Dedifferentiated amniotic fluid mesenchymal stem cell (primary cell): Measurements from ENCODE around the gene ENTR1.
"Not testable (repeated sequence)": the region's sequence is repeated elsewhere in the genome, so short reads cannot be mapped to it uniquely, and the experiment has no call there.

Experiments
- DNase-seq: peaks from one replicate; pipeline ENCODE4 v3.0.0-alpha.2; 2016; ENCODE audit errors: extremely low spot score

ENTR1 gene

DNA sequence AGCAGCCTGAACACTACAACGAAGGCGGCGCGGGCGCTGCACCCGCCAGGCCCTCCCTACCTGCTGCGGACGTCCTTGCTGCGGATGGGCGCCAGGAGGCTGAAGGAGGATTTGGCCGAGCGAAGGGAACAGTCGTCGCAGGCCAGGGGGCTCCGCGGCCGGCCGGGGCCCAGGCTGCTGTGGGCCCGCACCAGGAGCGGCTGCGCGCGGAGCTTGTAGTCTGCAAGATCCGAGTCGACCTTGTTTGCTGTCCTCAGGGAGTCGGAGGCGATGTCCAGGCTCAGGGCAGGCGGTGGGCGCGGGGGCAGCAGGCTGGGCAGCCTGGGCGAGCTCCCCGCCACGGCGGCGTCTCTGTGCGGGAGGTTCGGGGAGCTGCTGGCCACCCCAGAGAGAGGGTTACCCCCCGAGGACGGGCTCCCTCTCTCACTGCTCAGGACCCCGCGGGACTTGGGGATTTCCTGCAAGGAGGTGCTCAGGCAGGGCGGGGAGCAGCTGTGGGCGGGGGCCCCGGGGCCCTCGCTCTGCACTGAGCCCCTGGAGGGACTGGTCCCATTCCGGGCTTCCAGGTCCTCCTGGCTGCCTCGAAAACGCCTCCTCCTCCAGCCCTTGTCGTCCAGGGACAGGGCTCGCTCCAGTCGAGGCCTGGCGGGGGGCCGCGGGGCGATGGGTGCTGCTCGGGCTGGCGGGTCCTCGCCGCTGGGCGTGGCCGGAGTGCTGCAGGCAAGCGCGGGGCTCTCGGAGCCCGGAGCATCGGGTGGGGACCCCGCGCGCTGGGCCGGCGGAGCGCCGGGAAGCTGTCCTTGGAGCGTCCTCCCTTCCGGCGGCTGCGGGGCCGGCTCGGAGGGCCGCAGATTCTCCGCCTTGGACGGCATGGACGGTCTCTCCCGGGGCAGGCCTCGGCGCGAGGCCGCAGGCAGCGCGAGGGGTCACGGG is 28.4 kb upstream of the ENTR1 start:
- DNase-seq = no peak

DNA sequence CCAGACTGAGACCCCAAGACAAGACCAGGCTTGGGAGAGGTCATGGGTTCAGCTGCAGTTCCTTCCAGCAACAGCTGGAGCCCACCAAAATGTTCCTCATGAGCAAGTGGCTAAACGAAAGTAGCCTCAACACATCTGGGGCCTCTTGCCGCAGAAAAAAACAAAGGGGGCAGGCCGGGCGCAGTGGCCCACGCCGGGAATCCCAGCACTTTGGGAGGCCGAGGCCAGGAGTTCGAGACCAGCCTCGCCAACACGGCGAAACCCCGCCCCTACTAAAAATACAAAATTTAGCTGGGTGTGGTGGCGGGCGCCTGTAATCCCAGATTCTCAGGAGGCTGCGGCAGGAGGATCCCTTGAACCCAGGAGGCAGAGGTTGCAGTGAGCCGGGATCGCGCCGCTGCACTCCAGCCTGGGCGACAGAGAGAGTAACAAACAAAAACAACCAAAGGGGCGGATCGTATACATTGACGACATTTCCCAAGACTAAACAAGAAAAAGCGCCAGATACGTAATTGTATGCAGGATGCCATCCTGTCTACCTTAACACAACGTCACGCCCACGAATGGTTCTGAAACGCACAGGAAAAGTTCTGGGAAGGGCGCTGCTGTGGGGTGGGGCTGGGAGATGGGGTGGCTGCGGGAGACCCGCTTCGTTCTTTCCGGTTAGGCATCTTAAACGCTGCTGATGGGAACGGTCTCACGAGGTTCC is 27.6 kb upstream of the ENTR1 start:
- DNase-seq = no peak

DNA sequence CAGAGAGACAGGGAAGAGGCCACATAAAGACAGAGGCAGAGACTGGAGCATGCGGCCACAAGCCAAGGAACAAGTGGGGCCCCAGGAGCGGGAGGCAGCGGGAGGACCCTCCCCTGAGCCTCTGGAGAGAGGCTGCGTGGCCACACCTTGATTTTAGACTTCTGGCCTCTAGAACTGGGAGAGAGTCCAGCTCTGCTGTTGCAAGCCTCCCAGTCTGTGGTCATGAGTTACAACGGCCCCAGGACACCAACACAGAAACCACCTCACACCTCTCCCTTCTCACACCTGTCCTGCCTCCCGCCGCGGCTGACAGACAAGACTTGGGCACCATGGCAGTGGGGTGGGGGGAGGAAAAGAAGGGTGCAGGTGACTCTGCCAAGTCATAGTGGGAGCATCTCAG is 27.0 kb upstream of the ENTR1 start:
- peak; percentile 16 for DNase-seq

DNA sequence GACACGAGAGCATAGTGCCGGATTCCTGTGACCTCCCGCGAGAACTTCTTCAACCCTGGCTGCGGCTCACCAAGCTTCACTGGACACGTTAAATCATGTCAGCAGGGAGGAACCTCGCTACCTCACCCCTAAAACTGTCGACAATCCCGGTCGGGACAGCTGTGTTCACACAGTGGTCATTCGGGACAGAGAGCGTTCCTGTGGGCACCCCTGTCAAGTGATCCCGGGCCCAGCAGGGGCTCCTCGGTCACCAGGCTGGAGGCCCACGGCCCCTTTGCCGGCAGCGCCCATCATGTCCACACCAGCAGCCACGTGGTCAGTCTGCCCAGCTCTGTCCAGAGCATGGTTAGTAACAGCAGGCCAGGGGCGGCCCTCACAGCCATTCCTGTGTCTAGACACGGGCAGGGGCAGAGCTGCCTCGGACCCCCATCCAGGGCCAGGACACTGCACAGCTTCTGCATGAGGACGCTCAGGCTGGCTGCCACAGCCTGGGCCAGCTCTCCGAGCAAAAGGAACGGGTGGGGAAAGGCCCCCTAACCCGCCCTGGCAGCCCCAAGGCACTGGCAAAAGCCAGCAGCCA is 25.7 kb upstream of the ENTR1 start:
- DNase-seq = no peak

DNA sequence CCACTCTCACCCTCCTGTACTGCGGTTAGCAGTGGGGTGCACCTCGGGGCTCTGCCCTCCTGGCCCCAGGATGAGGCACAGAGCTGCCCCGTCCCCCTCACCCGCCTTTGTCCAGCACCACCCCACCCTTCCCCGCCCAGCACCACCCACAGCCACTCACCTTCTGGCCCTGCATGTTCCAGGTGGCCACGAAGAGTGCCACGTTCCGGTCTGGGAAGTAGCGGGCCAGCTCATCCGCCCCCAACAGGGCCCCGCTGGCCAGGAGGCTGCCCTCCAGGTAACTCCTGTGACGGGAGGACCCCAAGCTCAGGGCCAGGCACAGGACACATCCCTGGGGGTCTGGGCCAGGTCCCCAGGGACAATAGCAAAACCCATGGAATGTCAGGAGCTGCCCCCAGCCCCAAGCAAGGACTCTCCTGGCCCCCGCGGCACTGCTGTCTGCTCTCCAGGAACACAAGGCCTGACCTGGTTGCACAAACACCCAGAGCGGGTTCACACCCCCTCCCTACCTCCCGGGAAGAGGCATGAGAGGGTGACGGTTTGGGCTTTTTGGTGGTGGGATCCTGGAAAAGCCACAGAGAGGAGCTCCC is 24.3 kb upstream of the ENTR1 start:
- DNase-seq = no peak

DNA sequence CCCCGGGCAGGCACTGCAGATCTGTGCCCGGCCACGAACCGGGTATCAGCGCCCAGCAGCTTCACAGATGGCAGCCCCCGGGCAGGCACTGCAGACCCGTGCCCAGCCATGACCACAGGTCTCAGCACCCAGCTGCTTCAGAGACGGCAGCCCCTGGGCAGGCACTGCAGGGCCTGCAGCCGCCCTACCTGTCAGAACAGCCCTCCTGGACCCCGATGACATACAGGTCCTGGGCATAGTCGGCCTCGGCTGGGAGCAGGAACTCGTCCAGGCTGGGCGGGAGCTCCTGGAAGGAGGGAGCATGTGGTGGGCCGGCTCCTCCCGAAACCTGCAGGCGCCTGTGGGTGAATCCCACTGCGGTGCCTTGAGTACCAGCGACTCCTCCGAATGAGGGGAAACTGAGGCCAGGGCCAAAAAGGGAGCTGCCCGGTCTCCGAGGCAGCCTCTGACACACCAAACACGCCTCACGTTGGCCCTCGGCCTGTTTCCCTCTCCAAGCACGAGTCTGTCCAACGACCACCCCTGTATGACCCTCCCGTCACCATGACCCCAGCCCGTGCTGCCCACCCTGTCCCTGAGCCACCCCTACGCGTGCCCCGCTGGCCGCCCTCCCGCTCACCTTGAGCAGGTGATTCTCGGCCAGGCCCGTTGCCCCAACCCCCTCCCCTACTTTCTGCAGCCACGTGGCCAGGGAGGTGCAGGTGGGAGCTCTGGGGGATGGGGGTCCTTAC is 23.6 kb upstream of the ENTR1 start:
- DNase-seq = no peak

DNA sequence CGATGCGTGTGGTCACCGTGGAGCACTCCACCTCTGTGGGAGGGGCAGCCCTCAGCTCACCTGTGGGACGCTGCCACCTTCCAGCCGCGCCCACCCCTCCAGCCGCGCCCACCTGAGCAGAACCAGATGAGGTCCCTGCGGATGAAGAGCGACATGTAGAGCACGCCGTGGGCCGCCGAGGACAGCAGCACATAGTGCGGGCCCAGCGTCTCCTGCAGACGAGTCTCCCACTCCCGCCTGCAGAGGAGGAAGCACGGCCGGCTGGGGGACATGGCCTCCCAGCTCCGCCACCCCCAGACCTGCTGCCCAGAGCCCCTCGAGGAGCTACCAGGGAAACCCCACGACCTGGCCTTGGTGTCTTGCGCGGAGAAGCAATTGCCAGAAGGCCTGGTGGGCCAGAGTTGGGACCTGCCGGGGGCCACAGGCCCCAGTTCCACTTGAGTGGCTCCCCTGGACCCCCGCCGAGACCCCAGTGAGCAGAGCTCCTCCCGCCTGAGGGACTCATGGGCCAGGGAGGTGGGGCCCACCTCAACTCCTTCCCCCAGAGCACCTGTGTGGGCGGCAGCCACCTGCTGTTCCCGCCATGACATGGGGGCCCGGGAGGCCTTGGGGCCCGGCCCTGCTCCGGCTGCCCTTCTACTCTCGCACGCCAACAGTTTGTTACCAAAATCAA is 22.8 kb upstream of the ENTR1 start:
- no peak for DNase-seq

DNA sequence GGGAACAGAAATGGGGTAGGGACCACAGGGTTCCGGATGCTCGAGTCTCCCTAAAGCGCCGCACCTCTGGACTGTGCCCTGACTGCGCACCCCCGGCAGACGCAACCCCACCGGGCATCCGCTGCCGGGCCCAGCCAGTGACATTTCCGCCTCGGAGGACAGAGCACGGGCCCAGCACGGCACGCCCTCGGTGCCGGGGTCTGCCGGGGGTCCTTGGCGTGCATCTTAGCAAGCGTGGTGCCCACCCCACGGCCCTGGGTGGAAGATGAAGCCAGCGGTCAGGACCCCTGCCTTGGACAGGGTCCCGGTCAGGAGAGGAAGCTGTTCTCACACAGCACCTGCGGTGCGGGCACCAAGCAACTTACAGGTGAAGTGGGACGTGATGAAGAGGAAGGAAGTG is 22.2 kb upstream of the ENTR1 start:
- DNase-seq = no peak

DNA sequence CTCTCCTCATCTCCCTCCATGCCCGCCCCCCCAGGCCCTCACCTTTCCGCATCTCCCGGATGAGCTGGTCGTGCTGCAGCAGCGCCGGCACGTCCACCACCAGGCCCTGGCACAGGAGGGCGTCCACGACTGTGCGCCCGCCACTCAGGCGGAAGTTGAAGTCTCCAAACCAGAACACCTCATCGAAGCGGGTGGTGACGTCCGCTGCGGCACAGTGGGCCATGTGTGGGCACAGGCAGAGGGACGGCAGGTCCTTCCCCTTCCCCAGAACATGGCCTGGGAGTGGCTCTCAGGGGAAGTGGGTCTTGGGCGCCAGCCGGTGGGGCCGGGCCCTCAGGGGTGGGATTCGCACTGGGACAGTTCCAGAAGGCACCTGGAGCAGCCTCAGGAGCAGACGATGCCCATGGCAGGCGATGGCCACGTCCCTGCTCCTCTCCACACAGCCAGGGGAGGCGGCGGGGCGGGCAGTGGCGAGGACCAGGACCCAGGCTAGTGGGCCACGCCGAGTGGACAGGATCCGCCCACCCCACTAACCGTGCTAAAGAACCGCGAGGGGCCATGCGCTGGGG is 21.5 kb upstream of the ENTR1 start:
- no peak for DNase-seq

DNA sequence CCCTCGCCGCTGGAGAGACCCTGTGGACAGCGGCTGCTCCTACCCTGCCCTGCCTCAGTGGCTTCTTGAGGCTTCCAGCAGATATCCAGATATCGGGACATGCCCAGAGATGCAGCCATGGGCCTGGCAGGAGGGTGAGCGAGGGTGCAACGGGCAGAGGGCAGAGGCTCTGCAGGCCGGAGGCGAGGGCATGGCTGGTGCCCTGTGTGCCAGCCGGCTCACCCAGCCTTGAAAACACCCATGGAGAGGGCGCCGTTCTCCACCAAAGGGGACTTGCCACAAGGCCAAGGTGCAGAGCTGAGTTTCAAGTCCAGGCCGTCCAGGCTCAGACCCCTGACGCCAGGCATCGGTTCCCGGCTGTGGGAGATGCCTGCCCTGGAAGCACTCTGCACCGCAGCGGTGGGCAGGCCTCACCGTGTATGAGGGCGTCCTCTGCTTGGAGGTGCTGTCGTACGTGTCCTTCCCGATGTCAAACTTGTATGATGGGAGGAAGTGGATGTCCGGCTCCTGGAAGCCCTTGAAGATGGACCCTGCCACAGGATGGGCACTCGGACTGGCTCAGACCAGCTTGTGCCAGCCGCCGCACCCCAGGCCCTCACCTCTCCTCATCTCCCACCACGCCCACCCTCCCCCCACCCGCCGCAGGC is 20.3 kb upstream of the ENTR1 start:
- DNase-seq = no peak

DNA sequence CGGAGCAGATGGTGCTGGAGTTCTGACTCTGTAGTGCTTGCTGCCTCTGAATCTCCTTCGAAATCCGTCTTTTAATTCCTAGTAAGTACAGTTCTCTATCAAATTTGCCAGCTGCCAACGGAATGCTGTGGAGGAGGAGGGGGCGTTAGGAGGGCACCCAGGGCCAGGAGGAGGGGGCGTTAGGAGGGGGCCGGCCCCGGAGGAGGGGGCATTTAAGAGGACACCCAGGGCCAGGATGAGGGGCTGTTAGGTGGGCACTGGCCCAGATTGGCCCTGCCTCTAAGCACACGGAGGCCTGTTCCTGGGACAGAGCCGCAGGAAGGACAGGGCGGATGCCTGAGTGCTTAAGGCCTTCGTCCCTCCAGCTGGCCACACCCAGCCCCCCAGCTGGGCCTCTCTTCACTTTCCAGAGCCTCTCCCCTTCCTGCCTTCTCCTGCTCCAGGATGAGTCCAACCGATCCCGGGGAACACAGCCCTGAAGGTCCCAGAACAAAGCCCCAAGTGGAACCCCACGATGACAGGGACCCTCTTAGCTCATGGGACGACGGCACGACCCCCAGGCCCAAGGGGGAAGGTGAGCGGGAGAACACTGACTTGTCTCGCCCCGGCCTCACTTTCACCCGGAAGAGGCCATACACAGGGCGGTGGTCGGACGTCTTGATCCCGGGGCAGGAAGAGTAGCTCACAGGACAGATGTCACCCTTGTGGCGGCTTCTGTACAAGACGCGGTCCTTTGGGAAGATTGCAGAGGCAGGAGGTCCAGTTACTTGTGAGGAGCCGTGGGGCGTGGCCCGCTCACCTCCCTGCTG is 19.5 kb upstream of the ENTR1 start:
- no peak for DNase-seq

DNA sequence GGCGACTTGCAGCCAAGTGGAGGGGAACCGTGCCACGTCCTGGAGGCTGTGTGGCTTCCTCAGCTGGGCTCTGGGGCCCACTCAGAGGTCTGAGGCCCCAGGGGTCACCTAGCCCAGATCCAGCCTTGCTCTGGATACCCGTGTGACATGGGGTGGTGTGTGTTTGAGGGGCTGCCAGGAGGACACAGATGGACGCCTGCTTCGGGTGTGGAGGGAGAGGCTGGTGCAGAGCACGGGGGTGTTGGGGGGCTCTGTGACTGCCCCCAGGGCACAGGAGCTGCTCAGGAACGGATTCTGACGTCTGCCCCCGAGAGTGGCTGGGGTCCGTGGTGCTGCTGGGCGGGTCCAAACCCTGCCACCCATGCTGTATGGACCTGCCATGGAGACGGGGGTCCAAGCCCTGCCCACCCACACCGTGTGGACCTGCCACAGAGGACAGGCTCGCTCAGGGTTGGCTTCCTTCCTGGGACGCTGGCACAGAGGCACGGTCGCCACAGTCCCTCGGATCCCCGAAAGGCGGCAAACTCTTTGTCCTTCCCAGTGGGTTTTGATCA is 18.7 kb upstream of the ENTR1 start:
- DNase-seq = no peak

DNA sequence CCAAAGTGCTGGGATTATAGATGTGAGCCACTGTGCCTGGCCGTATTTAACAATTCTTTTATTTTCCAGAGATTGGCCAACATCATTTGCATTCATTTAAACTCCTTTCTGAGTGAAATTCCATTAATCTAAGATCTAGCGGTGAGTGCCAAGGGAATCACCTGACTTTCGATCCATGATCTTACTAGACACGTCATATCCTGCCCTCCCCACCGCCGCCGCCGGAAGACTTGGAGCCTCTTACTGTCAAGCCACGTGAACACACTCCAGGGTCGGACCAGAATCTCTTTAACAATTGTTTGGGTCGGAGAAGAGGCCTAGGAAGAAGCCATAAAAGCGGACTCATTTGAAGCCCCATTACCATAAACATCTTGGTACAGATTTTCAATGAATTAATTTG is 16.4 kb upstream of the ENTR1 start:
- DNase-seq = no peak

DNA sequence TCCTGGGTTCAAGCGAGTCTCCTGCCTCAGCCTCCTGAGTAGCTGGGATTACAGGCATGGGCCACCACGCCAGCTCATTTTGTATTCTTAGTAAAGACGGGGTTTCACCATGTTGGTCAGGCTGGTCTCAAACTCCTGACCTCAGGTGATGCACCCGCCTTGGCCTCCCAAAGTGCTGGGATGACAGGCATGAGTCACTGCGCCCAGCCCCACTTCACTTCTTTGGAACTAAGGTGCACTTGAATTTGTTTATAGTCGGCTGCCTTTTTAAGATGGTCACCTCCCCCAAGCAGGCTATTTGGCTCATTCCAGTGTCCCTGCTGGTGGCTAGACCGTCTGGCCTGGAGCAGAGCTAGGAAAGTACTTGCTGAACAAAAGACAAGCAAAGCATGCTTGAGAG is 15.0 kb upstream of the ENTR1 start:
- not testable (repeated sequence) for DNase-seq

DNA sequence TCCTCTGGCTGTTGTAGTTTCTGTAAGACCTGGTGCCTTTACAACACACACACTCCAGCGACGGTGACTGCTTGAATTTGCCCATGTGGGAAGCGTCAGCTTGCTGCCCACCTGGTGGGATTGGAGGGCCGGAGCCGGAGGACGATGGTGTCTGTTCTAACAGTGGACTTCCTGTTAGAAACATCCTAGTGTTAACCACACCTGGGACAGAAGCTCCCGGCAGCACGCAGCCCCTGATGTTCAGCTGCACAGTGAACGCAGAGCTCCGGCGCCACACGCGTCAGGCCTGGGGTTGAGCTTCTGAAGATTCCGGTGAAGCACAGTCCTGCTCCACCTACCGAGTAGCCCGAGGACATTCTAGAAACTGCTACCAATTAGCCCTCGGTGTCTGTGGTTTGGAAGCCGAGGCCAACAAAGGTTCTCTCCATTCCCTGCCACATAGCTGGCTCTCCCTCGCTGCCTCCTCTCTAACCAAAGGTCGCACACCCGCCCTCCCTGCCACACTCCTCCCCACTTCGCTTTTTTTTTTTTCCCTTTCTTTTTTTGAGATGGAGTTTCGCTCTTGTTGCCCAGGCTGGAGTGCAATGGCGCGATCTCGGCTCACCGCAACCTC is 14.4 kb upstream of the ENTR1 start:
- no peak for DNase-seq

DNA sequence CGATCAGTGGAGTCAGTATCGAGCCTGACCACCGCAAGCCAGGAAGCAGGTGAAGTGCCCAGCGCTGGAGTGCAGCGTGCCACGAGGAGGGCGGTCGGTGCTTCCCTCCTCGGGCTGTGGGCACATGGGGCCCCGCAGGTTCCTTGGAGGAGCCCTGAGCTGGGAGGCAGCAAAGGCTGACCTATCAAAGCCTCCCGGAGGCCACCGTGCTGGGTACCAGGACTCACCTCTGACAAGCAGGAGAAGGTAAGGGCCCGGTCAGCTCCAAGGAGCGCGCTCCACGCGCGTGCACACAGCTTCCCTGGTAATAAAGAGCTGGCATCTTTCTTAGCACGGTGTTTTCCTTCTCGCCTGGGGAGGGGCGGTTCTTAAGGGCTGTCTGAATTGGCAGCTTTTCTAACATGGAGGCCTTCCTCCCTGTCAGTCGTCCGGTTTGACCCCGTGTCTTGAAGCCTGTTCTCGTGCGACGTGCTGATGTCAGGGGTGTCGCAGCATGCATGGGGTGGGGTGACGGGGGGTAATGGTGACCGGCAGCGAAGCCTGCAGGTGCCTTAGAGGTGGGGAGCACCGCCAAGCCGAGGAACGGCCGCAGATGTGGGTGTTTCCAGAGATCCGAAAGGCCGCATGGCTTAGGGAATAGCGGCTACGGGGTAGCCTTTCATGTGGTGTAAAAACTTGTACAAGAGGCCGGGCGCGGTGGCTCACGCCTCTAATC is 13.2 kb upstream of the ENTR1 start:
- no peak for DNase-seq

DNA sequence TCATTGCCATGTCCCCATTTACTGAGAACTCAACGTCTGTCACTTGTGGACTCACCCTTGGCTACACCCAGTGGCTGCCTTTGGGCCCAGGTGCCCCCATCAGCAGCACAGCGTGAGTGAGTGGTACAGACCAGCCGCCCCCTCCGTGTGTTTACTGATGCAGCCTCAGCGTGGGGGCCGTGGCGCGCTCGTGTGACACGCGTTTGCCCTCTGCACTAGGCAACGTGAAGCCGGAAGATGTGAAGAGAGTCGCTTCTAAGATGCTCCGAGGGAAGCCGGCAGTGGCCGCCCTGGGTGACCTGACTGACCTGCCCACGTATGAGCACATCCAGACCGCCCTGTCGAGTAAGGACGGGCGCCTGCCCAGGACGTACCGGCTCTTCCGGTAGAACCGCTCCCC is 12.5 kb upstream of the ENTR1 start:
- no peak for DNase-seq

DNA sequence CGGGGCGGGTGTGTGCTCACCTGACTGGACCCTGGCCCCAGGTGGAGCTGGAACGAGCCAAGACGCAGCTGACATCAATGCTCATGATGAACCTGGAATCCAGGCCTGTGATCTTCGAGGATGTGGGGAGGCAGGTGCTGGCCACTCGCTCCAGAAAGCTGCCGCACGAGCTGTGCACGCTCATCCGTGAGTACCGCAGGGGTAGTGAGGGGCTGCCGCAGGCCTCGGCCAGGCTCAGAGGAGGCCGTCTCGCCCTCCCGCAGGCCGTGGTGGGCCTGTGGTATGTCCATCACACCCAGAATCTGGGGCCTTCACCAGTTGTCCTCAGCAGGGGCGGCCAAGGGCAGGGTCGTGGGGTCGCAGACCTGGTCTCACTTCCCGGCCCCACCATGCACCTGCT is 11.4 kb upstream of the ENTR1 start:
- no peak for DNase-seq
